NCI-H1092 (cell line): ENCODE results near the gene ATP5MC2.
A peak's percentile ranks its signal among the peaks of the same experiment; 100 is the strongest.
"Not testable (repeated sequence)": the region's sequence is repeated elsewhere in the genome, so short reads cannot be mapped to it uniquely, and the experiment has no call there.

Experiments
- DNase-seq: peaks from one replicate; lab custom pipeline; 2025; lab: John Stamatoyannopoulos, UW

Gene ATP5MC2

DNA sequence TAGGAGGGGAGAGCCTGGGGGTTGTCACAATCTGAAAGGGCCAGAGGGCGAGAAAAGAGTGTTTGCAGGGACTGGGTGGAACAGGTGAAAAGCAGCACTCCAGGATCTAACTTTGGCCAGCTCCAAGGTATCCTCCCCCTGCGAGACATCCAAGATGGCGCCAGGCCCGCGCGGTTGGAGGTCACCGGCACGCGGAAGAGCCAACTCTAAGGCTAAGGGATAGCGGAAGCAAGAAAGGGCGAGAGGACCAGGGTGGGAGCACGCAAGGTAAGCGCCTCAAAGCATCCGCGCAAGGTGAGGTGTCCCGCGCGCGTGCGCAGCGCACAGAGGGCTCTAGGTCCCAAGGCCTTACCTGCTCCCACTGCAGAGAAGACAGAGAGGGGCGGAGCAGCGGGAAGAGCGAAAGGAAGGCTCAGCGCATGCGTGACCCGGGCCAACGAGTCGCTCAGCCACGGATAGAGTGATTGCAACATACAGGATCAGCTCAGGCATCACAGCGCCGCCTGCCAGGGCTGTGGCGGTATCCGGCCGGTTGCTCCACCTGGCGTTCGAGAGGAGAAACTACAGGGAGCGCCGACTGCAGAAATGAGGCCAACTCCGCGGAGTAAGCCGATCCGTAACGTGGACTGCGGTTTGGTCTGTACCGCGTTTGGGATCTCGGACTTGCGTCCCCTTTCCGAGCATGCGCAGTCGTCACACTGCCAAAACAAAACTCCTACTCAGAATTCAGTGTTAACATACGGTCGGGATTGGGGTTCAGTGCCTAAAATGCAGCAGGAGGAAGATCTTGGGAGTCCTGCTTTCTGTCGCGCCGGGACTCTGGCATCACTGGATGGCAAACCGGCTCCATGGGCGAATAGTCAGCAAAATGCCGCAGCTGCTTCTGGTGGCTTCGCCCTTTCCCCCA lies at the start of gene ATP5MC2:
ATP5MC2 (minus strand) TSS at position 383 of the 907 bp plus-strand sequence. CDS start 3,469 bp downstream, outside the sequence.
- peak; percentile 93 for DNase-seq

- DNase-seq, result no peak
Measured at GRCh38 chr12:53722450-53723041, 46.7 kb upstream of the ATP5MC2 start.

GRCh38 chr12:53720946-53721345 lies 45.1 kb upstream of the ATP5MC2 start:
- no peak for DNase-seq

DNA sequence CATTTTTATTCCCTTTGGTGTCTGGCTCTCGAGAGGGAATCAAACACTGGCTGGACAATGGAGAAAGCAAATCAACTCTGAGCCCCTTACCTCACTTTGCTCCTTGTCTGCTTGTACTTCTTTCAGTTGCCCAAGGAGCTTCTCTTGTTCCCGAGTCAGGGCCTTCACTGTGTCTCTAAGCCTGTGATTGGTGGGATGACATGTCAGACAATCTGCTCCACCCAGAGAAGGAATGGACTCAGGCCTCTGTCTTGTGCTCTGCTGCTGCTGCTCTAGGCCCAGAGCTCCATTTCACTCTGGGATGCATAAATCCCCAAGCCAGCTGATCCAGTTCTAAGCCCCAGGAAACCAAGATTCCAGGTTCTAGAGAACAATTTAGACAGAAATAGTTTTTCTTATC lies 43.8 kb upstream of the ATP5MC2 start:
- DNase-seq, result no peak

DNA sequence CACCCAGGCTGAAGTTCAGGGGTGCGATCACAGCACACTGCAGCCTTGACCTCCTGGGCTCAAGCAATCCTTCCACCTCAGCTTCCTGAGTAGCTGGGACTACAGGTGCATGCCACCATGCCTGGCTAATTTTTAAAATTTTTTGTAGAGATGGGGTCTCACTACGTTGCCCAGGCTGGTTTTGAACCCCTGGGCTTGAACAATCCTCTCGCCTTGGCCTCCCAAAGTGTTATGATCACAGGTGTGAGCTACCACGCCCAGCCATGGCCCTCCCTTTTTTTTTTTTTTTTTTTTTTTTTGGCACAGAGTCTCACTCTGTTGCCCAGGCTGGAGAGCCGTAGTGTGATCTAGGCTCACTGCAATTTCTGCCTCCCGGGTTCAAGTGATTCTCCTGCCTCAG lies 42.7 kb upstream of the ATP5MC2 start:
- not testable (repeated sequence) for DNase-seq

GRCh38 chr12:53717319-53717718 lies 41.4 kb upstream of the ATP5MC2 start:
- DNase-seq, result no peak

DNA sequence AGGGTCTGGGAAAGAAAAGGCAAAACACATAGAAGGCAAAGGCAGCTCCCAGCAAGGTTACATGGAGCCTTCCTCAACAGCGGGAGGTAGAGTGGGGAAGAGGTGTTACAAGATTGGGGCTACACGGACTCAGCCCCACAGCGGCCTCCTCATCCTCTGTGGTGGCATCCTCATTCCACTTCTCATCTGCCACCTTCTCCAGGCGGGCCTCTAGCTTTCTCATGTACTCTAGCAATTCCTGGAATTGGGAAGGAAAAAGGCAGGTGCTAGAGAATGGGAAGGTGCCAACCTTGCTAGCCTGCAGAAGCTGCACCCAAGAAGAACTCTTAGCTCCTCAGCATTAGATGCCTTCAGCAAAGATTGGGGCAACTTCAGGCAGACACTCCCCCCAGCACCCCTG lies 38.1 kb upstream of the ATP5MC2 start:
- DNase-seq, result no peak

DNA sequence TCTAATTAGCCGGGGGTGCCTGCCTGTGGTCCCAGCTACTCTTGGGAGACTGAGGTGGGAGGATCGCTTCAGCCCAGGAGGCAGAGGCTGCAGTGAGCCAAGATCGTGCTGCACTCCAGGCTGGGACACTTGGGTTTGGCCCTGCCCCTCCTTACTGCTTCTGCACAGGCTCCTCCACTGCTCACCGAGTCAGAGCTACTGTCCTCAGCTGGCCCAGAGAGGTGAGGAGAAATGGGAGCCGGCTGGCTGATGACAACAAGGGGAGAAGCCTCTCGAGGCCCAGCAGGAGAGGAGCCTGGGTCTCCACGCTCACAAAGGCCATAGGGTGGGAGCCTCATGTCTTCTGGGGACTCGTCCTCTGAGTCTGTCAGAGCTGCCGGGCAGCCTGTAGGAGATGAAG lies 37.6 kb upstream of the ATP5MC2 start:
- DNase-seq, result no peak

- DNase-seq, result no peak
Measured at GRCh38 chr12:53712059-53712643, 36.3 kb upstream of the ATP5MC2 start.

DNA sequence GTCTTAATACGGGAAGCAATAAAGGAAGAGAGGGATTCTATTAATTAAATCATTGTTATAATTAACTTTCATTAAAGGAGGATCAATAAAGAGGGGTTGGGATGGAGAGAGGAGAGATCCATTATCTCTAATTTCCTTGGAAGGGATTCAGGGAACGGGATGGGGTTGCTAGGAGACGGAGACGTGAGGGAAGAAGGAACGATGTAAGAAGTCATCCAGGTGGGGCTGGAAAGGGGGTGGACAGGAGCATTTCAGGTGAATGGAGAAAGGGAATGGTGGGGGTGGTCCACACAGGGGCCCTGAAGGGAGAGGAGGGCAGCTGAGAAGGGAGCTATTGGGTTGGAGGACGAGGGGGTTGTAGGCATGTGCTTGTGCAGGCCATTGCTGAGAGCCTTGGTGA lies 34.2 kb upstream of the ATP5MC2 start:
- no peak for DNase-seq

- no peak for DNase-seq
Measured at GRCh38 chr12:53709671-53710070, 33.8 kb upstream of the ATP5MC2 start.

- no peak for DNase-seq
Measured at GRCh38 chr12:53706080-53706479, 30.2 kb upstream of the ATP5MC2 start.

DNA sequence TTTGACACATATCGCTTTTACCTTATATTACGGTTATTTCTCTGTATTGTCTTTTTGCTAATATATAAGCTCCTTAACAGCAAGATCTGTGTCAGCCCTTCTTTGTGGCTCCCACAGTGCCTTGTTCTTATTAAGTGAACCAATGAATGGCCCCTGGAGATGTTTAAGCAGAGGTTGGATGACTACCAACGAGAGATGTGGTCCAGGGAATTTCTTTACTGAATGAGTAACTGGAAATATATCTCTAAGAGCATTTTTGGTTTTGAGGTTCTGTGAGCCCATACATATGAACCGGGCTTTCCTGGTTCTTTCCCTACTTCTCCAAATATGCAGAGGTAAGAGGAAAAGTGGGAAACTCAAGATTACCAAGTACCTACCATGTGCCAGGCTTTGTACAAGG lies 27.9 kb upstream of the ATP5MC2 start:
- no peak for DNase-seq

GRCh38 chr12:53701518-53702264 lies 25.8 kb upstream of the ATP5MC2 start:
- no peak for DNase-seq

GRCh38 chr12:53700567-53700966 lies 24.7 kb upstream of the ATP5MC2 start:
- no peak for DNase-seq

- no peak for DNase-seq
Measured at GRCh38 chr12:53699678-53700025, 23.8 kb upstream of the ATP5MC2 start.

- no peak for DNase-seq
Measured at GRCh38 chr12:53698948-53699677, 23.2 kb upstream of the ATP5MC2 start.

DNA sequence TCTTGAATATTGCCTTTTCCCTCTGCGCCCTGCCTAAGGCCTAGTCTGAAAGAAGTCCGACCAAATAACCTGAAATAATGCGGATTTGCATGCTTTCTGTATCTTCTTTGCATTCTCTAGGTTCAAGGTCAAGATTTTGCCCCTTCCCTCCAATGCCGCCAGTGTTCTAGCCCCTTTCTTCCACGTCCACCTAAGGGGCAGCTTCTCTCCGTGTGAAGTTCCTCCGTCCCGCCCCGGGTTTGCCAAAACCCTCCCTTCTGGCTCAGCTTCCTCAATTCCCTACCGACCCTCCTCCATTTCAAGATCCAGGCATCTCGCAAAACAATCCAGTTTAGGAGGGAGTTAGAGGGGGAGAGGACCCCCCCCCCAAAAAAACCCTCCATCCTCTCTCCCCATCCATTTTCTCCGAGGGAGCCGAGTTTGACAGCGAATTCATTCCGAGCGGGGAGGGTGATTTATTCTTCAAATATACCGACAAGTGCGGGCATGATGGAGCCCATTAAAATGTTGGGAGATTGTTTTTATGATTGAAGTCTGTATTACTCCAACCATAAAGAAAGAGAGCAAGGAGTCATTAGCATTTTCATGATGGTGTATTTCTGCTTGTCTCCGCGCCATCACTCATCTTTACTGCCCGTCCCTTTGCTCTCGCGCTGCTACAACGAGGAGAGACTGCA lies 20.9 kb upstream of the ATP5MC2 start:
- no peak for DNase-seq

GRCh38 chr12:53696285-53696654 lies 20.4 kb upstream of the ATP5MC2 start:
- peak; percentile 90 for DNase-seq

- no peak for DNase-seq
Measured at GRCh38 chr12:53695152-53696145, 19.6 kb upstream of the ATP5MC2 start.
